HepG2 (cell line): Measurements from ENCODE around the gene LRRC37A. TPM values are rescaled to one million over a fixed set of nuclear protein-coding genes. Genes with fewer than 3 reads are reported as not detected.
A peak's percentile ranks its signal among the peaks of the same experiment; 100 is the strongest.

ENCODE experiments used
- ARID3A ChIP-seq: IDR thresholded peaks from 2 replicates; pipeline ENCODE4 v1.6.1; 2012; ENCODE audit warnings: low read depth, low read length, improper control_type of control experiment
- ZBTB38 ChIP-seq: sonication (generic); formaldehyde crosslinking; IDR thresholded peaks from 2 replicates; pipeline ENCODE4 v1.5.1; 2020; ENCODE audit warnings: mild to moderate bottlenecking, missing genetic modification reagents
- ZNF318 ChIP-seq: sonication (generic); formaldehyde crosslinking; IDR thresholded peaks from 2 replicates; pipeline ENCODE4 v1.4.0; 2020; ENCODE audit warnings: mild to moderate bottlenecking, missing genetic modification reagents
- polyA plus RNA-seq, 8 experiments: library from polyadenylated mRNA; depleted of rRNA in 3 of 8; stranded (reverse) in 7 of 8; unstranded in 1 of 8; fragments of >200 nt; fragmentation: Illumina TruSeq in 4 of 8; extraction: Trizol in 4 of 8; gene quantifications; 2 replicates each; pipeline versions ENCODE4 v1.2.1 to v1.2.3, GENCODE V29; 2011 to 2016; ENCODE audit warnings: low read depth in 4 of 8, missing spikeins in 1 of 8, mixed read lengths in 1 of 8; ENCODE audit not compliant: insufficient read depth in 1 of 8
- total RNA-seq, 5 experiments: library from RNA; depleted of rRNA; stranded (reverse); fragments of >200 nt; fragmentation: Illumina TruSeq; extraction: Trizol; gene quantifications; 2 replicates each; pipeline ENCODE4 v1.2.3, GENCODE V29; 2016; ENCODE audit warnings: low read depth in 1 of 5

LRRC37A gene
- total and polyA plus RNA-seq, 2 of the 13 experiments (the other 11 are each of a cell fraction or from before 2014, with no cell fraction given), result 0.97 to 1.3 TPM

- TF ChIP-seq ZNF318 (CRISPR knock-in tag) (no peak), ZBTB38 (CRISPR knock-in tag) (no peak), ARID3A (0 out of 2 replicates have a peak, but pooled peaks have one; percentile 14)
These were observed 24.9 kb upstream of the LRRC37A start (continued) for GRCh38 chr17:46270032-46270431.
